Fibroblast of upper back skin (primary cell): Measurements from ENCODE around the gene HES6.

ENCODE experiments used
- DNase-seq: peaks from one replicate; pipeline ENCODE4 v3.0.0-alpha.2; 2013

HES6 gene

DNA sequence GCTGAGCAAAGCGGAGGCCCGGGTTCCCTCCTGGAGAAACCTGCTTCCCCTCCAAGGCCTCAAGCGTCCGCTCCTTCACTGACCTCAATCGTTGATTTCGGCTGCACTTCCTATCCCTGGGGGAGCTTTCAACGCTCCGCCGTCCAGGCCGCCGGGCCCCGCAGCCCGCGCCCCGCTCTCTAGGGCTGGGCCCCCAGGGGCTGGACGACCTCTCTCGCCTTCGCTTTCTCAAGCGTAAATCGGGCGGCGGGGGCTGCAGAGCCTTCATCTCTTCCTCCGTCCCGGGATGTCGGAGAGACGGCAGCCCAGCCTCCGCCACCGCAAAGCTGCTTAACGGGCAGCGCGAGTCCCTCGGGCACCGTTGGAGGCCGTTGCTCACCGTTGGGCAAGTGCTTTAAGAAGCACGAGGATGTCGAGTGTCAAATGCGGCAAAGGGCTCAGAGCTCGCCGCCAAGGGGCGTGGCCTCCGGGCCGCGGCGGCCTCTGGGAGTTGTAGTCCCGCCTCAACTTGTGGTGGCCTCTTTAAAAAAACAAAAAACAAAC, 8.5 kb downstream of the HES6 start:
- peak; percentile 41 for DNase-seq

DNA sequence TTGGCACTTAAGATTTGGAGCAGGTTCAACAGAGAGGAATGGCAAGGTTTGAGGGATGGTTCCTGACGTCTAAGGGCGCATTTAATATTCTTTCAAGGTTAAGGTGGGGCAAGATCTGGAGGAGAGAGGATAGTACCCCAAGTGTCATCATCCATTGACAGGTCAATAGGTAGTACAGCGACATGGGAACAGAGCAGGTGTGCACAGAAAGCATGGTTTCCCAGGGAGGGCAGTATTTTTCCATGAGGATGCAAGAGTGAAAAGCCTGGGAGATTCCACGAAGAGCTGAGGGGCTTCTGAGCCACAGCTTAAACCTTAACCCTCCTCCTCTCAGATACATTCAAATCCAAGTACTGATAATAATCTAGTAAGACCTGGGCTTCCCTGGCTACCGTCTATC, 9.1 kb downstream of the HES6 start:
- no peak for DNase-seq

DNA sequence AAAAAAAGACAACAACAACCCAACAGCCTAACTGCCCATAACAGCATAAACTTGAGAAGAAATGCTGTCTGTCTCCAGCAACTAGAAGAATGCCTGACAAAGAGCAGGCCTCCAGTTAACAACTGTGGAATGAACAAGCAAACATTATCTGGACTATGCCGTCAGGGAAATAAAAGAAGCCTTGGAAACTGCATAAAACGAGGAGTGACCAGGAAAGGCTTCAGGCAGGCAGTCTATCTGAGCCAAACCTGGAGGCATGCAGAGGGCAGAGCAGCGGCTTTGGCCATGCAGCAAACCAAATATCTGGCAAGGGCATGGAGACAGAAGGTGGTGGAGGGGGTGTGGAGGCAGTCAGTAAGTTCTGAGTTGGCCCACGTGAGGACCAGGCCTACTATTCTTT, 11.1 kb downstream of the HES6 start:
- no peak for DNase-seq

DNA sequence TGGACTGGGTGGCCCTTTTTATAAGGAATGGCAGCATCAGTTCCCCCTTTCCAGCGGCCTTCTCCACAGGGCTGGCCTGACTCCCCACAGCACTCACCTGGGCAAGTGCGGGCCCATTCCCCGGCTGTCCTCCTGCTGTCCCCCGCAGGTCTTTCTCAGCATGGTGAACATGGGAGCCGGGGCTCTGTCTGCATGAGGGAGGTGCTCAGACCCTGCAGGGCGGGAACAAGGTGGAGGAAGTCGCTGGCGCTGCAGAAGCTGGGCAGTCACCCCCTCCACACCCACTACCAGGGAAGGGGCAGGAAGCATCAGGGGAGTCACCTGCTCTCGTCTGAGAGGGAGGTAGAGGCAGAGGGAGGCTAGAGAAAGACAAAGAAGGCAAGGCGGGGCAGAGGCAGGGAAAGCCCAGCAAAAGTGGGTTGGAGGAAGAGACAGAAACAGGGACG, 12.2 kb downstream of the HES6 start:
- no peak for DNase-seq

DNA sequence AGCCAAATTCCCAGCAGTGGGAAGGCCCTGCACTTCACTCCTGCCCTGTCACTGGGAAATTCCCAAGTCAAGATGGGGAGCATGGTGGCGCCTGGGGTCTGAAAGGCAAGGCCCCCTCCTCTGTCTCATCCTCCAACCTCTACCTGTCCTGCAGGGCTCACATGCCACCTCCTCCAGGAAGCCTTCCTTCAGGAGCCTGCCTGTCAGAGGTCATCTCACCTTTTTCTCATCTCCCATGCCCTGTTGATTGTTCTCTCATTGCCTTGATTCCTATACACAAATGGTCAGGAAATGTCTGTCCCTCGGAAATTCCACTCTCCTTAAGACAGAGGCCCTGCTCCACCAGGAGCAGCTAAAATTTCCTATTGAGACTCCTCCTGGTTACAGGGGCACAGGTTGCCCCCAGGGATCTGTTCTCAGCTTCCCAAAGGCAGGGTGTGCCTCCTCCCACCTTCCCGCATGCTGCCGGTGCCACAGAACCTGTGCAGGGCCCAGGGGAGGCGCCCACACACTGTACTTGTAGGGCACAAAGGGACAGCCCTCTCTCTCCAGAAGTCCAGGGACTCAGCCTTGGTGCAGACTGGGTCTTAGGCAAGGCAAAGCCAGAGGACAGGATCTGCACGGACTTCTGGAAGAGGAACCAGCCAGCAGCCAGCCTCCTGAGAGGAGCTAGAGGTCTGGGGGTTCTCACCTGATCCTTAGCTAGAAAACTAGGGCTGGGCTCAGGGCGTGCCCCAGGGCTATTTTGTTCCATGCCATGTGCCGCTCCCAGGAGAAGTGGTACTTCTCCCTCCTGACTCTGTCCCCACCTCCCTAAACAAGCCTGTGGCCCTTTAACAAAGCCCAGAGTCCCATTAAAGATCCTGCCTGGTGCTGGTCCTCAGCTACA, 12.9 kb downstream of the HES6 start:
- DNase-seq, result no peak

DNA sequence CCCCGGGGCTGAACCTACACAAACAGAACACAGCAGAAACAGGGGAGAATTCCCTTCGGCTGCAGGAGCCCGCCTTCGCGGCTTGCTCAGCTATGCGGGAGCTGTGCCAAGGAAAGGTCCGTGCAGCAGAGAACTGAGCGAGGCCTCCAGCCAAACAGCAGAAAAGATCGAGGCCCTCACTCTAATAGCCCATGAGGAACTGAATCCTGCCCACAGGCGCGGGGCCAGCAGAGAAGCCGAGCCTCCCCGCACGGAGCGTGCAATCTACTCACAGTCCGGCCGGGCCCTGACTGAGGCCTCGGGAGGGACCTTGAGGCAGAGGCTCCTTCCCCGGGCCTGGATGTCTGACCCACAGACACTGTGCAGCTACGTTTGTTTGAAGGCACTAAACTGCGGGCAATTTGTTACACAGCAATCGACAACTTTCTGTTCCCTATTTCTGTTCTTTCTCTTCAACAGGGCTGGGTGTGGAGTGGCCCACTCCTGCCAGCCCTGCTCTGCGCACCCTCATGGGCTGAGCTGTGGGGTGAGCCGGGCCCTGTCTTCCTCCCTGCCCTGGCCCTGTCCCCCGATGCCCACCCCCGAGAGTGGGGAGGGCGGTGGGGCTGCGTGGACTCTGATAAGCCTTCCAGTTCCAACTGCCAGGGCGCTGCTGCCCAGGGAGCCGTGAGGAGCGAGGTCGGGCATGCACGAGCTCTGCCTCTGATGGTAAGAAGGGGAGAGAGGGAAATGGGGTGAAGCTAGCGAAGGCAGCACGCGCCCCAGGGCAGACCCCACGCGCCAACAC, 13.7 kb downstream of the HES6 start:
- peak; percentile 63 for DNase-seq

DNA sequence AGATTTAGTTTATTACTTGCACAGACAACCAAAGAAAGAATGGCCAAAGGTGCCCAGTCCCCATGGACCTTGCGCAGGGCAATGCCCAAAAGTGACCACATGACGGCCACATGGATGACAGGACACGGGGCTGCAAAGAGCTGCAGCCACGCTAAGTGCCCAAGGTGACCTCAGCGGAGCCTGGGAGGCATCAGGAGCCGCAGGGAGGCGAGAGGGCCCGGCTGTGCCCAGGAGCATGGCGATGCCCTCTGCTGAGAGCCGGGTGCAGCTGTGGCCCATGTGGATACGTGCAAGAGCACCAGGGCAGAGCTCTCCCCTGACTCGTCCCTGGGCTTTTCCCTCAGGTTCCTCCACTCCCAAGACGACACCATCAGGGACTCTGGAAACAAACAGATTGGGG, 14.7 kb downstream of the HES6 start:
- no peak for DNase-seq

DNA sequence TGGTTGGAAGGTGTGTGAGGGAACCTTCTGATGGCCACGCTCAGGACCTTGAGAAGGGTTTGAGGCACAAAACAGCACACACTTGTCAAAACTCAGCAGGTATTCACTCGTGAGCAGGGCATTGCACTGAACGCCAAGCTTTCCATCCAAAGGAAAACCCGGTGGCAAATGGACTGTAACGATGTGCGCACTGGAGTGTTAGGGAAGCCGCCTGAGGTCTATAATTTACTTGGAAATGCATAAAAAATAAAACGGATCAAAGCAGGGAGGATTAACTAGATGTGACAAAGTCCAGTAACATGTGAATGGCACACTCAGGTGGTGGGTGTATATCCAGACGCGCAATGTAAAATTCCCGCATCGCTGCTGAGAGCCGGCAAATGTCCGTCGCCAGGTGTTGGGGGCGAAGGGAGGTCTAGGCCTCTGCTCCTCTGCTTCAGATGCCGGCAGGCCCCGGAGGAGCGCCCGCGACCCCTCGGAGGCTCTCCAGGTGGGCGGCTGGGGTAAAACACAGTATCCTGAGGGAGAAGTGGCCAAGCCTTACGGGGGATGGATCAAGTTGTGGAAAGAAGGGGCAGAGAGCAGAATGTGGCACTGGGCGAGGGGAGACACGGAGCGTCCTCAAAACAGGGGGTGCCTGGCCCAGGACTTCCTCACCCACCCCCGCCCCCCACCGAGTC, 15.3 kb downstream of the HES6 start:
- DNase-seq, result no peak

DNA sequence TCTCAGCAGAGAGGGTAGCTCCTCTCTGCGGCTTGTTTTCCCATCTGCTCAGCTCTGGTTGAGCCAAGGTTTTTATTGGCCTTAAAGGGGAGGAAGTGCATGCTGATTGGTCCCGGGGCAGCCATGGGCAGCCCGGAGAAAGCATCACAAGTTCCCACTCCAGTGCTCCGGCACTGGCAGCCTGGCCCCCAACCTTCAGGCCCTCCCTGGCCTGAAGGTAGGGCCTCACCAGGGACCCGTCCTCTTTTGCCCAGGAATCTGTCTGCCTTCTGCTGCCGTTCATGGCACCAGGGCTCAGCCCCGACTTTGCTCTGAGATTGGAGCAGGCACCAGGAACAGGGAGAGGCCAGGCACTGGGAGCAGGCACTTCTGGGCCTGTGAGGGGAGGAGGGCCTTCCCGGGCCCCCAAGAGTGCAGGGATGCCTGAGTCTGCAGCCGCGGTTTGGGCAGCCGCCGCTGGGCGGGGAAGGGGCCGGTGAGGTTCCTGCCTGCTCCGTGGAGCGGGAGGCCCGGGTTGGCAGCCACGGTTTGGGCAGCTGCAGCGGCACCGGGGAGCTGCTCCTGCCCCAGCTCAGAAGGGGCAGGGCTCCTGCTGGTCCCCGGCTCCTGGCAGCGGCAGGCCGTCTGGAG, 18.8 kb downstream of the HES6 start:
- DNase-seq, result no peak

DNA sequence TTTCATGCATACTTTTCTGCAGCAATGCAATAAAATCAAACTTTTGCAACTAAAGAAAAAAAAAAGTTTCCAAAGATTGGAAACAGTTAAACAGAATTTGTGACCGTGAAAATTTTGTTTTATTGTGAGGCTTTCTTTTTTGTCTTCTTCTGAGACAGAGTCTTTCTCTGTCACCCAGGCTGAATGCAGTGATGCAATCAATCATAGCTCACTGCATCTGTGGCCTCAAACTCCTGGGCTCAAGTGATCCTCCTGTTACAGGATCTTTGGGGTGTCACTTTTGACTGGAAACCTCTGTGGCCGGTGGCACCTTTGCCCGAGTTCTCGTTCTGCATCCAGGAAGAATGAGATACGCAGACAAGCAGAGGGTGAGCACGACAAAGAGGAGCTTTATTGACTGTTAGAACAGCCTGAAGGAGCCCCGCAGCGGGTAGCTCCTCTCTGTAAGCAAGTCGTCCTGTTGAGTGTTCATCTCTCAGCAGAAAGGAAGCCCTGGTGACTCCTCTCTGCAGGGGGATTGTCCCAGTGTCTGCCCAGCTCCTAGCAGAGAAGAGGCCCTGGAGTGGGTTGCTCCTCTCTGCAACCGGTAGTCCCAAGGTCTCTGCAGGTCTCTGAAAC, 19.5 kb downstream of the HES6 start:
- DNase-seq, result no peak

DNA sequence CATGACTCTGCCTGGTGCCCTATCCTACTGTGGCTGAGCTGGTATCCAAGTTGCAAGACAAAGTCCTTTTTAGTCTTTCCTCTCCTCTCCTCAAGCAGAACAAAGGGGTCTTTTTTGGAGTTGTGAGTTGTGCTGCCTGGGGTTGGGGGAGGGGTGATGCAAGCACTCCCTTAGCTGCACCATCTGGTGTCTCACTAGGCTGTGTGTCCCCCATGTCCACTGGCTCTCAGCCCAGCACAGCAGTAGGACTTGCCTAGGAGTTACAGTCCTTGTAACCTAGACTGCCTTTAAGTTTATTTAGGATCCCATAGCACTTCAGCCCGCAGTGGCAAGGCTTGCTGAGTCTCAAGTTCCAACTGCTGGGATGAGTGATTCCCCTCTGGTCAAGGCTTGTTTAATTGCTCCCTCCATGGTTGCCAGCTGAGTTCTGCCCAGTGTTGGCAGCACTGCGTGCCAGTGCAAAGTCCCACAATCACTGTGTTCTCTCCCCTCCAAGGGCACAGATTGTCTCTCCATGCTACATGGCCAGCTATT, 23.1 kb downstream of the HES6 start:
- no peak for DNase-seq

DNA sequence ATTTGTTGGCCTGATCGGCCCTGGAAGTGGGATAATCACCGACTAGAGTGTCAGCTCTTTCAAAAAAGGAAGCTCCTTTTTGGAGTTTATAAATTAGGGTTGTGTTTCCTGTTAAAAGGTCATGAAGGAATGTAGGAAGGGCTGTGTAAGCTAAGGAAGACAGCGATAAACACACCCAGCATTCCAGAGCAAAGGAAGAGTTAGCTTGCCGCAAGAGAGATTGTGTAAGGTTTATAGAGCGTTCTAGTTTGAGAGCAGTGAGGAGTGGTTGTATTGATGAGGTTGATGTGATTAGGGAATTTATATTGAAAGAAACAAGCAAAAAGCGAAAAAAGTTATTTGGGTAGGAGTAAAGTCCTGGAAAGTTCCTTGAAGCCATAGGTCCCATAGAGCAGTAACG, 32.8 kb downstream of the HES6 start:
- DNase-seq, result no peak

DNA sequence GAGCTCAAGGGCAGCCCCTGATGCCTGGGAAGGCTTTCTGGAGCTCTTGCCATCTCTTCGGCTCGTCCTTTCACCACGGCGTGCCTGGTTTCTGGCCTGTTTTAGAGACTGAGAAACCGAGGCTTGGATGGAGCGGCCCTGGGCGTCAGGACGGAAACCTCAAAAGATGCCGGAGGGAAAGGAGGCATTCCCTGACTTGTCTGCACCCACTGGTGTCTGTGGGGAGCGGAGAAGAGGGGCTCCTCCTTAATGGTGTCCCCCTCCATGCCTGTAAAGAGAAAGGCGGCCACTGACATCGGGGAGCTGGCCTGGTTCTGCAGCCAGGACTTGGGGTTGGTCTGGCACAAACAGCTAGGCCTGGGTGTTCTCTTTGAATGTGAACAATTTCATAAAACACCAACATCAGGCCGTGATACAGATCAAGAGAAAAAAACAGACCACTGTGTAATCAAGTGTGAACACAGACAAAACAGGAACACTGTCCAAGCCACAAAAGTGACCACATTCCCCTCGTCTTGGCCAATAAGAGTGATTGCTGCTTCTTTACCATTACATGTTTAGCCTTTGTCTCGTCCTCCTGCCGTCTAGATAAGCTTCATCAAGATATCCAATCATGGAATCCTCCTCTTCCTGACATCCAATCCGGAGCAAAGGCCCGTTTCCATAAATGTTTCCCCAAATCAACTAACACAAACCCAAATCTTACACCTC, 35.7 kb downstream of the HES6 start:
- no peak for DNase-seq

DNA sequence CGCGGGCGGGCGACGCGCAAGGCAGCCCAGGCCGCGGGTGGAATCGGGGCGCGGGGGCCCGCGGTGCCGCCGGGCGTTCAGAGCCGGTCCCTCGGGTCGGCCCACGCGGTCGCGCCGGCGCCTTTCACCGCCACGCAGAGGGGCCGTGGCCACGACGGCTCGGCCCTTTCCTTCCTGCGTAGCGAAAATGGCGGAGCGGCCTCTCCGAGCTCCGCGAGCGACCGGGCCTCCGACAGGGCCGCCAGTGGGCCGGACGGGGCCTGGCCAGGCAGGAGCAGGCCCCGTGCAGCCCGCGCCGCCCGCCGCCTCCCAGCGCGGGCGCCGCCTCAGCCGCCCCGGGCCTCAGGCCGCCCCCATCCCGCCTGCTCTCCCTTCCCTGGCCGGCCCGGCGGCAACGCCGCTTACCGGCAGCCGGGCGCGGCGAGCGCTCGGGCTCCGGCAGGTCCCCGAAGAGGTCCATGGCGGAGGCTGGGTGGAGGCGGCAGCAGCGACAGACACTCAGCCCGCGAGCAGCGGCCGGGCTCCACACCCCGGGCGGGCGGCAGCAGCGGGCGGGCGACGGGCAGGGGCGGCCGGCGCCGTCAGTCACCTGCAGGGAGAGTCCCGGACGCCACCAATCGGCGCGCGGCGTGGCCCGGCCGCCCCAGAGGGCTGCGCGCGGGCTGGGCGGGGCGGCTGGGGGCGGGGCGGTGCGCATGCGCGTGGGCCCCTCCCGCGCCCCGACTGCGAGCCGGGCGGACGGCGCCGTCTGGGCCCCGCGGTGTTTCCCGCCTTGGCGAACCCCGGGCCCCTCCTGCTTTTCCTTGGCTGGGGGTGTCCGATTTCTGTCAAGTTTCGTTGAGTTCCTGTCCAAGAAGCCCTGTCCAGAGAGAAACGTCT, 36.5 kb downstream of the HES6 start, which contains the start of gene ILKAP:
Gene ILKAP, minus strand, starts transcription at position 602 of the 879 bp plus-strand sequence. Its CDS starts 142 bp downstream, at position 460.
- DNase-seq, result peak; percentile 80

DNA sequence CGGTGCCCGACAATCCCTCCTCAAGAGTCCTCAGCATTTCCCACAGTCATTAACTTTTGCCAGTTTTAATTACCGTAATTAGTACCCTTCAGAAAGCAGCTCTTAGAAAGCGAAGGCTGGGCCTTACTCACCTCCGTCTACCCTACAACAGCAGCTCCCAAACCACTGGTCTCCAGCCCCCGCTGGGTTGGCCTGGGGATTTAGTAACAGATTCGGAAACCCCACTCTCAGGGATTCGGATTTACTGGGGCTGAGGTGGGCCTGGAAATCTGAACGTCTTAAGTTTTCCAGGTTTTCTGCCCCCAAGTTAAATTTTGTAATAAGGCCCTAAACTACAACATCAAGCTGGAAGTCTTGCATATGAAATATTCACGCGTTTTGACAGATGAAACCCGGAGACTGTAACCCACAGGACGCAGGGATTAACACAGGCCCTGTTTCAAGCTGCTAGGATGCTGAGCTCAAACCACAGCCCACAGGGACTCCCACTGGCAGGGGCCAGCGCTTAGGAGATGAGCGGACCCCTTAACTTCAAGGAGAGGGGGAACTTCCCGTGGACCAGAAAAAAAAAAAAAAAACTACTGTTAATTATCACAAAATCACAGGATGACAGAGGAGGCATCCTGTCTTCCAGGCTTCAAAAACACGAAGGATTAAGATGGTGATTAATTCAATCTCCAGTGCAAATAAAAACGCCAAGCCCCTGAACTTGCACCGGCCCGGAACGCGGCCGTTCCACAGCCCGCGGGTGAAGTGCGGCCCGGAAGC, 37.3 kb downstream of the HES6 start:
- DNase-seq, result peak; percentile 4

DNA sequence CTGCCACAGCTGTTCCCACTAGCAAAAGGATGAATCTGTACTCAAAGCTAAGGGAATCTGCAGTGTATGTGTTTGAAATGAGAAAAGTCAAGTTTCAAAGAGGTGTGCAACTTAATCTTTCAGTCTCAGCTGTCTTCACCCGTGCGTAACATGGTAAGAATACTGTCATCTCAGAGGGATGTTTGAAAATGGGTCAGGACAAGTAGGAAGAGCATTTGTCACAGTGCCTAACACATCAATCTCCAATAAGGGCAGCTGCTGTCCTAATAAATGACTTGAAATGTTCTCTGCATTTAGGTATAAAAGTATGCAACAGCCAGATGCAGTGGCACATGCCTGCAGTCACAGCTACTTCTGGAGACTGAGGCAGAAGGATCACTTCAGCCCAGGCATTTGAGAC, 49.4 kb downstream of the HES6 start:
- DNase-seq, result no peak
